Lower lobe of right lung (tissue), 2 donors: ENCODE measurements around the gene DCUN1D3. TPM values are rescaled to one million over a fixed set of nuclear protein-coding genes. Genes with fewer than 3 reads are reported as not detected.

Experiments used
- ATAC-seq, 2 donors: fragments of 200-7000 bp; cut with Tn5 transposase; one replicate each; pipeline ENCODE4 v1.9.1; 2020 to 2022; ENCODE audit warnings: mild to moderate bottlenecking in 2 of 2, moderate library complexity in 2 of 2
- DNase-seq: peaks from one replicate; pipeline ENCODE4 v3.0.0-alpha.2; 2020
- H3K27ac ChIP-seq: fragments of 200-600 bp; one replicate; pipeline ENCODE4 v1.8.0; 2022
- H3K27me3 ChIP-seq: fragments of 200-600 bp; one replicate; pipeline ENCODE4 v1.8.0; 2022; ENCODE audit warnings: low read depth
- H3K36me3 ChIP-seq: fragments of 200-600 bp; one replicate; pipeline ENCODE4 v1.8.0; 2022; ENCODE audit warnings: mild to moderate bottlenecking
- H3K4me1 ChIP-seq: fragments of 200-600 bp; one replicate; pipeline ENCODE4 v1.8.0; 2022
- H3K4me3 ChIP-seq: fragments of 200-600 bp; one replicate; pipeline ENCODE4 v1.8.0; 2022; ENCODE audit warnings: mild to moderate bottlenecking
- H3K9me3 ChIP-seq: fragments of 200-600 bp; one replicate; pipeline ENCODE4 v1.8.0; 2022
- CTCF ChIP-seq: fragments of 200-600 bp; IDR thresholded peaks from one replicate; pipeline ENCODE4 v1.8.0; 2022; ENCODE audit warnings: antibody characterized with exemption, mild to moderate bottlenecking
- intact Hi-C: fragments of 100-400 bp; cut with DNase I; formaldehyde crosslinking; loops from one replicate; pipeline ENCODE4 v1.11.0; 2022
- total RNA-seq: library from RNA; stranded (reverse); fragmentation: NEBNext Ultra II Directional; extraction: Animal tissue kit (Norgen Biotek cat#: 25700); gene quantifications from one replicate; pipeline ENCODE4 v1.2.1, GENCODE V29; 2021
- donor health status: DM: no; HTN: yes; CAD: no; lungs with severe emphysema.

The DCUN1D3 gene
- total RNA-seq, 1 donor from 2014 or later, result 20.7 TPM

DNA sequence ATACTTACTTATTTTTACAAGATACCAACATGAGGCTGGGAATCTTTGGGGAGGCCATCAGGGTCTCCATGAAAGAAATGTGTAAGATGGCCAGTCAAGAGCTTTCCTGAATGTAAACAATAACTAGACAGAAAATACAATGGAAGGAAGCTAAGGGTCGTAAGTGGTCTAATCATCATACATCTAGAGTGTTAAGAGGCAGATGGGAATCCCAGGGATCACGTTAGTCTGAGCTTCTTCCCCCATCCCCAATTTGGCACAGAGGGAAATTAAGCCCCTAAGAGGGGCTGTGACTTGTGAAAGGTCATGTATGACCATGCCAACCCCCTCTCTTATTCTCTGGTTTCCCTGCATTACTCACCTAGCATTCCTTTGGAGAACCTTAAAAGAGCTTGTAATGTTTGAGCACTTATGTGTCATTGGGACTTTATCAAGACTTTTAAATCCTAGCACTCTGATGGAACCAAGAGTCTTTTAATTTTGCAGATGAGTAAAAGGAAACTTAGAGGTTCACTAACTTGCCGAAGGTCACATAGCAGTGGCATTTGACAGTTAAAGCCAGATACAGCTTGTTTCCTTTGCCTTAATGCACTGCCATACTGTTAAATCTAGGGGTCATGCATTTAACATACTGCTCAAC is 46.1 kb downstream of the DCUN1D3 start:
- no peak for TF ChIP-seq CTCF
- Histone ChIP-seq H3K9me3 (no peaks in the 10 kb centered on the region), H3K4me1 (peaks cover 65% of the 10 kb centered on the region), H3K27ac (peak overlapping the region; percentile 42), H3K4me3 (no peak overlapping the region), H3K36me3 (no peaks in the 10 kb centered on the region), H3K27me3 (no peaks in the 10 kb centered on the region)
- intact Hi-C loops, result loop anchor here (10.0 kb wide), 1 partner anchor 231 kb away; no protein-coding TSS in a partner anchor
- DNase-seq (no peak), ATAC-seq (no peak)

DNA sequence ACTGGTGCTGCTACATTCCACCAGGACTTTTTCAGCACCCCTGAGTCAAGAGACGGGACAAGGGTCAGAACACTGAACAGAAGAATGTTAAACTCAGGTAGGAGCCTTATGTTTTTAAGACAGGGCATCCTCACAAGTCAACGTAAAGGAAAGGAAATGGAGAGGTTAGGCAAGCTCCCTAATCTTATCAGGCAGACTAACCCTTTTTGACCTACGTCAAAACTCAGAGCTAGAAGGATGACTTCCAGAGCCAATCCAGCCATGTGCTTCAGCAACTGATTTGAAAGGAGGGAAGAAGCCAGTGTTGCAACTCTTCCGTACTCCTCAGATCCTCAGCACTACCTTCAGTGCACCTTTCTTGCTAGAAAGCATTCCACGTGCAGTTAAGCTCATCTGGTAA is 47.0 kb downstream of the DCUN1D3 start:
- peak in 1 of 2 donors; percentile 2 for ATAC-seq
- no peak overlapping the region for H3K27ac ChIP-seq
- DNase-seq, result no peak
- intact Hi-C loops, result loop anchor here (10.0 kb wide), 1 partner anchor 232 kb away; no protein-coding TSS in a partner anchor
- no peaks in the 10 kb centered on the region for H3K9me3 ChIP-seq
- H3K4me3 ChIP-seq, result no peak overlapping the region
- TF ChIP-seq CTCF, result no peak
- H3K36me3 ChIP-seq, result no peaks in the 10 kb centered on the region
- no peaks in the 10 kb centered on the region for H3K27me3 ChIP-seq
- H3K4me1 ChIP-seq, result peaks cover 64% of the 10 kb centered on the region

- peak overlapping the region; percentile 76 for H3K27ac ChIP-seq
- no peak for TF ChIP-seq CTCF
- peaks cover 53% of the 10 kb centered on the region for H3K4me1 ChIP-seq
- ATAC-seq (peak; percentile 90 to 91), DNase-seq (peak; percentile 75)
- no peaks in the 10 kb centered on the region for H3K9me3 ChIP-seq
- intact Hi-C loops, result loop anchor here (10.0 kb wide), 1 partner anchor 233 kb away; no protein-coding TSS in a partner anchor
- no peaks in the 10 kb centered on the region for H3K27me3 ChIP-seq
- no peaks in the 10 kb centered on the region for H3K36me3 ChIP-seq
- no peak overlapping the region for H3K4me3 ChIP-seq
These were observed 48.6 kb downstream of the DCUN1D3 start for GRCh38 chr16:20851601-20852000.

GRCh38 chr16:20850981-20851380 is 49.2 kb downstream of the DCUN1D3 start:
- H3K4me1 ChIP-seq, result peaks cover 49% of the 10 kb centered on the region
- ATAC-seq, result peak; percentile 23 to 35
- H3K4me3 ChIP-seq, result no peak overlapping the region
- intact Hi-C loops, result loop anchor here (10.0 kb wide), 1 partner anchor 234 kb away; no protein-coding TSS in a partner anchor
- peak overlapping the region; percentile 76 for H3K27ac ChIP-seq
- H3K9me3 ChIP-seq, result no peaks in the 10 kb centered on the region
- H3K36me3 ChIP-seq, result no peaks in the 10 kb centered on the region
- H3K27me3 ChIP-seq, result no peaks in the 10 kb centered on the region
- no peak for DNase-seq
- TF ChIP-seq CTCF, result no peak

- Histone ChIP-seq H3K36me3 (no peaks in the 10 kb centered on the region), H3K27ac (peak overlapping the region; percentile 76), H3K9me3 (no peaks in the 10 kb centered on the region), H3K4me1 (peaks cover 52% of the 10 kb centered on the region), H3K4me3 (no peak overlapping the region), H3K27me3 (no peaks in the 10 kb centered on the region)
- intact Hi-C loops, result loop anchor here (10.0 kb wide), 1 partner anchor 235 kb away; no protein-coding TSS in a partner anchor
- TF ChIP-seq CTCF, result peak; percentile 98
- ATAC-seq (peak; percentile 64 to 82), DNase-seq (peak; percentile 67)
These were observed 50.4 kb downstream of the DCUN1D3 start for GRCh38 chr16:20849589-20850390.
